WTC11 (cell line): ENCODE results near the gene TXNL4A. TPM values are rescaled to one million over a fixed set of nuclear protein-coding genes. Genes with fewer than 3 reads are reported as not detected.

Source experiments
- ATAC-seq: fragments of 200-7000 bp; cut with Tn5 transposase; 2 replicates; pipeline ENCODE4 v1.10.0; 2021; ENCODE audit warnings: mild to moderate bottlenecking, moderate library complexity
- CTCF ChIA-PET: fragments of 300-600 bp; sonication (Branson Sonifier 250); formaldehyde crosslinking; loops from one replicate; lab custom pipeline; 2021; ENCODE audit warnings: antibody characterized with exemption; lab: Charles Lee
- POLR2A ChIA-PET: fragments of 350-600 bp; sonication (Branson Sonifier 250); formaldehyde crosslinking; loops from one replicate; lab custom pipeline; 2021; ENCODE audit warnings: antibody characterized with exemption; lab: Charles Lee
- DNase-seq: peaks from one replicate; pipeline ENCODE4 v3.0.0; 2021; ENCODE audit warnings: low spot score
- H3K27ac Mint-ChIP-seq: 2 replicates; pipeline ENCODE4 v1.8.0; 2021; ENCODE audit warnings: mixed read lengths
- H3K27me3 Mint-ChIP-seq: 2 replicates; pipeline ENCODE4 v1.8.0; 2021; ENCODE audit warnings: low read depth, mild to moderate bottlenecking, moderate library complexity, mixed read lengths
- H3K36me3 Mint-ChIP-seq: 2 replicates; pipeline ENCODE4 v1.8.0; 2021; ENCODE audit warnings: mixed read lengths
- H3K4me1 Mint-ChIP-seq: 2 replicates; pipeline ENCODE4 v1.8.0; 2022; ENCODE audit warnings: mixed read lengths
- H3K4me3 Mint-ChIP-seq: 2 replicates; pipeline ENCODE4 v1.8.0; 2021; ENCODE audit warnings: mild to moderate bottlenecking, moderate library complexity, mixed read lengths
- H3K9me3 Mint-ChIP-seq: 2 replicates; pipeline ENCODE4 v1.8.0; 2021; ENCODE audit warnings: mixed read lengths
- ESRRA ChIP-seq: sonication (generic); formaldehyde crosslinking; IDR thresholded peaks from 2 replicates; pipeline ENCODE4 v1.8.1; 2022; ENCODE audit warnings: mild to moderate bottlenecking, missing genetic modification reagents, borderline replicate concordance
- FOXP1 ChIP-seq: sonication (generic); formaldehyde crosslinking; IDR thresholded peaks from 2 replicates; pipeline ENCODE4 v1.8.0; 2022; ENCODE audit warnings: missing genetic modification reagents, mild to moderate bottlenecking, moderate library complexity, borderline replicate concordance
- IRF2 ChIP-seq: sonication (generic); formaldehyde crosslinking; IDR thresholded peaks from 2 replicates; pipeline ENCODE4 v1.8.0; 2022; ENCODE audit warnings: low read depth, missing genetic modification reagents, borderline replicate concordance
- MAX ChIP-seq: sonication (generic); formaldehyde crosslinking; IDR thresholded peaks from 2 replicates; pipeline ENCODE4 v1.8.0; 2022; ENCODE audit warnings: mild to moderate bottlenecking, missing genetic modification reagents
- NR3C1 ChIP-seq: sonication (generic); formaldehyde crosslinking; conservative IDR thresholded peaks from 2 replicates; pipeline ENCODE4 v1.8.1; 2023; ENCODE audit warnings: low read depth, mild to moderate bottlenecking, missing genetic modification reagents
- OVOL2 ChIP-seq: fragments of 250-450 bp; sonication (Bioruptor Pico); IDR thresholded peaks from 2 replicates; pipeline ENCODE4 v1.9.0; 2021; ENCODE audit warnings: mild to moderate bottlenecking, borderline replicate concordance
- RORB ChIP-seq: fragments of 250-450 bp; sonication (Bioruptor Pico); IDR thresholded peaks from 2 replicates; pipeline ENCODE4 v1.9.0; 2021; ENCODE audit warnings: mild to moderate bottlenecking
- ZNF232 ChIP-seq: sonication (generic); formaldehyde crosslinking; IDR thresholded peaks from 2 replicates; pipeline ENCODE4 v1.8.0; 2022; ENCODE audit warnings: mild to moderate bottlenecking, missing genetic modification reagents
- ZNF423 ChIP-seq: fragments of 250-450 bp; sonication (Bioruptor Pico); IDR thresholded peaks from 2 replicates; pipeline ENCODE4 v2.1.2; 2022; ENCODE audit warnings: mild to moderate bottlenecking, moderate library complexity
- ZNF532 ChIP-seq: fragments of 250-450 bp; sonication (Bioruptor Pico); IDR thresholded peaks from 2 replicates; pipeline ENCODE4 v1.9.0; 2021; ENCODE audit warnings: mild to moderate bottlenecking, borderline replicate concordance
- ZSCAN18 ChIP-seq: fragments of 250-450 bp; sonication (Bioruptor Pico); IDR thresholded peaks from 2 replicates; pipeline ENCODE4 v2.1.2; 2022; ENCODE audit warnings: mild to moderate bottlenecking, moderate library complexity
- total RNA-seq: library from RNA; stranded (reverse); gene quantifications from 3 replicates; pipeline ENCODE4 v1.2.3, GENCODE V29; 2021

The TXNL4A gene
- total RNA-seq, 1 experiment from 2014 or later: 157 TPM

- H3K27ac Mint-ChIP-seq: no peak overlapping the region
- ATAC-seq: no peak
- POLR2A ChIA-PET: no interaction called here
These were observed 22.2 kb upstream of the TXNL4A start for GRCh38 chr18:80010551-80010906.

GRCh38 chr18:80009661-80010550, 21.5 kb upstream of the TXNL4A start:
- ChIA-PET CTCF (no interaction called here), POLR2A (no interaction called here)
- Mint-ChIP-seq H3K9me3 (peaks cover 76% of the 10 kb centered on the region), H3K36me3 (peaks cover 35% of the 10 kb centered on the region), H3K4me3 (no peak overlapping the region), H3K27me3 (peaks cover 13% of the 10 kb centered on the region), H3K27ac (no peak overlapping the region), H3K4me1 (peaks cover 20% of the 10 kb centered on the region)
- ATAC-seq: no peak
- no peak for TF ChIP-seq ZSCAN18 (CRISPR knock-in tag)
- TF ChIP-seq ZNF232 (CRISPR knock-in tag): no peak
- TF ChIP-seq ZNF423 (CRISPR knock-in tag): no peak
- DNase-seq: no peak

More at GRCh38 chr18:80010551-80010906, 22.2 kb upstream of the TXNL4A start:
- peaks cover 13% of the 10 kb centered on the region for H3K27me3 Mint-ChIP-seq
- no peak overlapping the region for H3K4me3 Mint-ChIP-seq
- CTCF ChIA-PET: no interaction called here
- peaks cover 20% of the 10 kb centered on the region for H3K4me1 Mint-ChIP-seq
- DNase-seq: no peak
- TF ChIP-seq OVOL2 (CRISPR knock-in tag): no peak
- TF ChIP-seq FOXP1 (CRISPR knock-in tag): no peak
- H3K36me3 Mint-ChIP-seq: peaks cover 35% of the 10 kb centered on the region
- peaks cover 76% of the 10 kb centered on the region for H3K9me3 Mint-ChIP-seq

GRCh38 chr18:80006724-80007123, 18.4 kb upstream of the TXNL4A start:
- H3K4me1 Mint-ChIP-seq: peaks cover 20% of the 10 kb centered on the region
- peaks cover 30% of the 10 kb centered on the region for H3K36me3 Mint-ChIP-seq
- ChIA-PET POLR2A (no interaction called here), CTCF (interaction anchor here (0.8 kb wide), 1 partner anchor 27 kb away, joined by 3 read pairs; the partner anchor contains the start of gene RBFA)
- TF ChIP-seq ESRRA: no peak
- 0 out of 2 replicates have a peak, but pooled peaks have one; percentile 26 for TF ChIP-seq MAX (CRISPR knock-in tag)
- peak; percentile 36; the same call in 1 of the 2 replicates for TF ChIP-seq ZNF532 (CRISPR knock-in tag)
- peak; percentile 74 for ATAC-seq
- DNase-seq: no peak
- H3K9me3 Mint-ChIP-seq: peaks cover 57% of the 10 kb centered on the region
- H3K4me3 Mint-ChIP-seq: no peak overlapping the region
- peaks cover 5% of the 10 kb centered on the region for H3K27me3 Mint-ChIP-seq
- peak overlapping the region; percentile 12; the same call in 1 of the 2 replicates for H3K27ac Mint-ChIP-seq

- Mint-ChIP-seq H3K4me1 (peaks cover 20% of the 10 kb centered on the region), H3K9me3 (peaks cover 54% of the 10 kb centered on the region)
These were observed 16.4 kb upstream of the TXNL4A start for GRCh38 chr18:80004600-80005342.

More at GRCh38 chr18:80004600-80005342, 16.4 kb upstream of the TXNL4A start:
- ChIA-PET CTCF (no interaction called here), POLR2A (no interaction called here)
- TF ChIP-seq NR3C1 (CRISPR knock-in tag): no peak
- TF ChIP-seq RORB (CRISPR knock-in tag): no peak
- TF ChIP-seq IRF2 (CRISPR knock-in tag): no peak
- no peak for DNase-seq
- no peak overlapping the region for H3K27ac Mint-ChIP-seq
- peaks cover 13% of the 10 kb centered on the region for H3K27me3 Mint-ChIP-seq
- H3K36me3 Mint-ChIP-seq: peaks cover 33% of the 10 kb centered on the region
- ATAC-seq: no peak
- no peak overlapping the region for H3K4me3 Mint-ChIP-seq
